ENCODE data around the gene ZNF205. TPM values are rescaled to one million over a fixed set of nuclear protein-coding genes. Genes with fewer than 3 reads are reported as not detected.

ZNF205 gene
- total and polyA plus RNA-seq, 9 of the 15 experiments (the other 6 are each of a cell fraction or from before 2014, with no cell fraction given), result 2.4 to 11.8 (median 5.1) TPM; not detected in 2

- Histone ChIP-seq H3K9ac (ENCODE audit: insufficient read depth in 1 of 2, low read depth in 2 of 2, low read length in 2 of 2) (peak overlapping the region; percentile 60 to 78), H3K27ac (ENCODE audit: extremely low read depth, low read depth, low read length) (peak overlapping the region; percentile 80; the same call in 2 of the 3 replicates), H3K4me3 (no peak overlapping the region), H4K20me1 (replicated peaks; ENCODE audit: control insufficient read depth, insufficient read depth, low read length) (no peaks in the 10 kb centered on the region), H3K4me1 (replicated peaks in 1 of 2; ENCODE audit: control insufficient read depth in 2 of 2, insufficient read depth in 2 of 2, low read length in 2 of 2) (peaks cover 18 to 29% of the 10 kb centered on the region in 2 experiments), H3K9me1 (ENCODE audit: control insufficient read depth, insufficient read depth, low read length) (no peaks in the 10 kb centered on the region), H3K27me3 (ENCODE audit: control insufficient read depth in 2 of 2, insufficient read depth in 2 of 2, low read length in 2 of 2) (no peaks in the 10 kb centered on the region; a peak in 1 of 5 replicates), H3K79me2 (ENCODE audit: control insufficient read depth, insufficient read depth, low read length) (no peaks in the 10 kb centered on the region), H3K9me3 (replicated peaks; ENCODE audit: control insufficient read depth, insufficient read depth, low read depth, low read length) (no peaks in the 10 kb centered on the region), H3K36me3 (ENCODE audit: control insufficient read depth, insufficient read depth, low read length) (no peaks in the 10 kb centered on the region), H2AFZ (ENCODE audit: low read depth, low read length) (peak overlapping the region; percentile 99), H3K4me2 (ENCODE audit: insufficient read depth, low read length) (peak overlapping the region; percentile 87)
- no TSS peak for BruUV-seq (replicated peaks)
- peak; percentile 95 for ATAC-seq
- intact Hi-C loops (cut with micrococcal nuclease), result loop anchor here (5.0 kb wide), 1 partner anchor 43 kb away; no protein-coding TSS in a partner anchor
- POLR2A ChIA-PET, result no interaction called here
- in situ Hi-C loops (cut with MboI), result no loop called here
- peak; percentile 95 to 99 (median 98) for DNase-seq (ENCODE audit: extremely low read depth in 1 of 4, low spot score in 3 of 4)
- FAIRE-seq, result peak; percentile 86
- 6% methylated on average over 27 of the region's 39 CpGs for whole genome bisulfite sequencing (ENCODE audit: insufficient coverage, low coverage, missing lambda C conversion rate)
- CTCF ChIA-PET (ENCODE audit: low intra/inter-chr PET ratio), result interaction anchor here (1.1 kb wide), 1 partner anchor 30 kb away, joined by 5 read pairs; no protein-coding TSS in a partner anchor
- no peak for TF ChIP-seq KLF13 (tag; IDR thresholded peaks at IDR 0.05; ENCODE audit: borderline replicate concordance, low read depth)
- no peak for TF ChIP-seq CBFA2T3 (IDR thresholded peaks at IDR 0.05)
- TF ChIP-seq MGA (IDR thresholded peaks at IDR 0.05), result peak; percentile 71
- TF ChIP-seq CAMTA2 (CRISPR knock-in tag; conservative IDR thresholded peaks at IDR 0.05), result 0 out of 2 replicates have a peak, but pooled peaks have one; percentile 20
- no peak for TF ChIP-seq RFX5 (IDR thresholded peaks at IDR 0.05; ENCODE audit: low read depth, low read length)
- peak; percentile 68 for TF ChIP-seq SPI1 (IDR thresholded peaks at IDR 0.05; ENCODE audit: borderline replicate concordance, low read depth, low read length)
- TF ChIP-seq MCM3 (IDR thresholded peaks at IDR 0.05), result no peak
These were observed 12.5 kb upstream of the ZNF205 start for GRCh38 chr16:3099732-3100499.
